Measurements from ENCODE around the gene CIDEA.

CIDEA gene

GRCh38 chr18:12274793-12275192, 20.6 kb downstream of the CIDEA start:
- no peak for DNase-seq (ENCODE audit: low spot score)

- DNase-seq (ENCODE audit: low spot score), result no peak
Measured at GRCh38 chr18:12276736-12277554, 22.8 kb downstream of the CIDEA start.

GRCh38 chr18:12278215-12278671, 24.1 kb downstream of the CIDEA start:
- no peak for DNase-seq (ENCODE audit: low spot score)

- peak; percentile 71 for DNase-seq (ENCODE audit: low spot score)
Measured at GRCh38 chr18:12278741-12279682, 24.9 kb downstream of the CIDEA start.

GRCh38 chr18:12279781-12280531, 25.8 kb downstream of the CIDEA start:
- no peak for DNase-seq (ENCODE audit: low spot score)

GRCh38 chr18:12281861-12282260, 27.7 kb downstream of the CIDEA start:
- no peak for DNase-seq (ENCODE audit: low spot score)

GRCh38 chr18:12282442-12283039, 28.4 kb downstream of the CIDEA start:
- DNase-seq (ENCODE audit: low spot score), result no peak

GRCh38 chr18:12283256-12283655, 29.1 kb downstream of the CIDEA start:
- DNase-seq (ENCODE audit: low spot score), result no peak

GRCh38 chr18:12283666-12284065, 29.5 kb downstream of the CIDEA start:
- DNase-seq (ENCODE audit: low spot score), result no peak

- DNase-seq (ENCODE audit: low spot score), result no peak
Measured at GRCh38 chr18:12287131-12287681, 33.0 kb downstream of the CIDEA start.

GRCh38 chr18:12287684-12288402, 33.7 kb downstream of the CIDEA start:
- DNase-seq (ENCODE audit: low spot score), result no peak

- DNase-seq (ENCODE audit: low spot score), result no peak
Measured at GRCh38 chr18:12288403-12288755, 34.2 kb downstream of the CIDEA start.

- DNase-seq (ENCODE audit: low spot score), result no peak
Measured at GRCh38 chr18:12290086-12290485, 35.9 kb downstream of the CIDEA start.

GRCh38 chr18:12291161-12291560, 37.0 kb downstream of the CIDEA start:
- no peak for DNase-seq (ENCODE audit: low spot score)

- DNase-seq (ENCODE audit: low spot score), result no peak
Measured at GRCh38 chr18:12291690-12292089, 37.5 kb downstream of the CIDEA start.

- no peak for DNase-seq (ENCODE audit: low spot score)
Measured at GRCh38 chr18:12293831-12294230, 39.7 kb downstream of the CIDEA start.

- DNase-seq (ENCODE audit: low spot score), result no peak
Measured at GRCh38 chr18:12295389-12296086, 41.4 kb downstream of the CIDEA start.

GRCh38 chr18:12296087-12296403, 41.9 kb downstream of the CIDEA start:
- no peak for DNase-seq (ENCODE audit: low spot score)

GRCh38 chr18:12296457-12296856, 42.3 kb downstream of the CIDEA start:
- DNase-seq (ENCODE audit: low spot score), result no peak

- DNase-seq (ENCODE audit: low spot score), result no peak
Measured at GRCh38 chr18:12299862-12300261, 45.7 kb downstream of the CIDEA start.

Measured in Ammon's horn (tissue), 1 donor.